Ectodermal cell (in vitro differentiated cells): ENCODE results near the gene TIMM22.
"Not testable (repeated sequence)": the region's sequence is repeated elsewhere in the genome, so short reads cannot be mapped to it uniquely, and the experiment has no call there.

Source experiments
- H3K27ac ChIP-seq: 2 replicates; pipeline ENCODE4 v1.7.0; 2013; ENCODE audit warnings: mild to moderate bottlenecking, low read depth, low read length; ENCODE audit not compliant: insufficient read depth, poor library complexity, severe bottlenecking
- H3K27me3 ChIP-seq: 2 replicates; pipeline ENCODE4 v1.7.0; 2013; ENCODE audit warnings: mild to moderate bottlenecking, low read length; ENCODE audit not compliant: insufficient read depth, control insufficient read depth, poor library complexity, severe bottlenecking
- H3K36me3 ChIP-seq: one replicate; pipeline ENCODE4 v1.7.0; 2013; ENCODE audit warnings: low read length; ENCODE audit not compliant: control insufficient read depth, insufficient read depth
- H3K4me1 ChIP-seq: one replicate; pipeline ENCODE4 v1.7.0; 2013; ENCODE audit warnings: low read length; ENCODE audit not compliant: control insufficient read depth, insufficient read depth
- H3K4me3 ChIP-seq: 2 replicates; pipeline ENCODE4 v1.7.0; 2013; ENCODE audit warnings: low read depth, low read length, control low read depth; ENCODE audit not compliant: insufficient read depth
- H3K9me3 ChIP-seq: 2 replicates; pipeline ENCODE4 v1.7.0; 2013; ENCODE audit warnings: mild to moderate bottlenecking, low read length, moderate library complexity; ENCODE audit not compliant: control insufficient read depth
- WGBS, 2 experiments: methylation state at CpG; one replicate each; pipeline ENCODE4 v1.1.7; 2013; ENCODE audit warnings: missing lambda C conversion rate in 2 of 2; 5-methylcytosine and 5-hydroxymethylcytosine counted together

Gene TIMM22

DNA sequence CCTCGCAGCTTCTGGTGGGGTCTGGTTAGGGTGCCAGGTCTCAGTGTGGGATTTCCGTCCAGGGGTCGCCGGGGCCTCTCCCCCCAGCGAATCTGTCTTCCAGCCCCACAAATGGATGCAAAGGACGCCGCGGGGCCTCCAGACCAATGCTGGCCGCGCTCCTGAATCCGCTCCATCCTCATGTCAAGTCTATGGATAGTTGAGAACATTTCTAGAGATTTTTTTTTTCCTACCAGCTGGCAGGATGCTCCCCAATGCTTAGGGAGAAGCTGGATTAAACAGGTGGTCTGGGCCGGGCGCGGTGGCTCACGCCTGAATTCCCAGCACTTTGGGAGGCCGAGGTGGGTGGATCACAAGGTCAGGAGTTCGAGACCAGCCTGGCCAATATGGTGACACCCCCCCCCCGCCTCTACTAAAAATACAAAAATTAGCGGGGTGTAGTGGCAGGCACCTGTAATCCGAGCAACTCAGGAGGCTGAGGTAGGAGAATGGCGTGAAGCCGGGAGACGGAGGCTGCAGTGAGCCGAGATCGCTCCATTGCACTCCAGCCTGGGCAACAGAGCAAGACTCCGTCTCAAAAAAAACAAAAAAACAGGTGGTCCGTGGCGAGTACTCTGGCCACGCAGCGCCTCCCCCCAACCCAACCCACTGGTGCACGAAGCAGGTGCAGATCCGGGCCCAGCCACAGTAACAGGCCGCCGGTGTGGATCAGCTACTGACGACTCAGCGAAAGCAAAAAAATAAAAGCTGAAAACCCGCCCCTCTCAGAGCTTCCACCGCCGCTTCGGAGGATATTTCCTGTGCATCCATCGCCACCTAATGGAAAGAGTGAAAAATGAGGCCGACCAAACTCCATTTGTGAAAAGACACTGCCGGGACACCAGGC lies 16.3 kb upstream of the TIMM22 start:
- Histone ChIP-seq H3K27me3 (no peaks in the 10 kb centered on the region), H3K9me3 (no peaks in the 10 kb centered on the region)

DNA sequence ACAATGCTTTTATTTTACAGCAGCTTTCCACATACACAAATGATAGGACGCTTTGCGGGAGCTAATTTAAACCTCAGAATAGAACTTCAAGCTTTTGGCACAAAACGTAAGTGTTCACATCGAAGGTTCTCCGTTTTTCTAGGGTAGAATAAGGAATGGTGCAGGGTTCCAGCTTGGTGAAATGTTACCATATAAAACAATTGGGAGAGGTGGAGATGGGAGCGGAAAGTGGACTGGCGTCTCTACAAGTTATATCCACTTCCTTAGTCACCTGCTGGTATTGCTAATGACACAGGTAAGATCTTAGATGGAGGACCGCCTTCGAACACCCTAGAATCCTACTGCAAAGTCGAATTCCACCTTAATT lies 15.7 kb upstream of the TIMM22 start:
- Histone ChIP-seq H3K9me3 (no peaks in the 10 kb centered on the region), H3K4me1 (peaks cover 11% of the 10 kb centered on the region), H3K27me3 (no peaks in the 10 kb centered on the region), H3K36me3 (no peaks in the 10 kb centered on the region), H3K27ac (no peak overlapping the region), H3K4me3 (no peak overlapping the region)
- WGBS, 2 experiments = 37 to 38% methylated on average over 10 of the region's 10 CpGs

More for the DNA sequence above, 16.3 kb upstream of the TIMM22 start:
- Histone ChIP-seq H3K27ac (peak overlapping the region; percentile 67), H3K4me3 (peak overlapping the region; percentile 80), H3K36me3 (no peaks in the 10 kb centered on the region), H3K4me1 (peaks cover 11% of the 10 kb centered on the region)
- WGBS, 2 experiments = 52 to 55% methylated on average over 43 of the region's 43 CpGs

DNA sequence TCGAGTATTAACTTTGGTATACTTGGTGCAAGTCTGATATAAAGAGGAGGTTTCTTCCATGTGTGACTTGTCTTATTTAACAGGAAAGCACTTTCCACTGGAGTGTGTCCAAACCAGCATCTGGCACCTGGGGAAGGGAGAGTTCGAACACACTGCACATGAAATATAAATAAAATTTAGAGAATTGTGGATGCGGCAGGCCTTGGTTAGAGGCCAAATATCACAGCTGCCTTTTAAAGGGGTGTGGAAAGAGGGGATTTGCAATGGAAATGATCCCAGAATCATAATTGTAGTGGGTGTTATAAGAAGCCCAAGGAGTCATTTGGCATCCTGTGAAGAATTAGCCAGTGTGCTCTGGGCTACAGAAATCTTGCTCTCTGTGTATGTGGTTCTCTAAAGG lies 13.0 kb upstream of the TIMM22 start:
- no peaks in the 10 kb centered on the region for H3K4me1 ChIP-seq
- H3K27me3 ChIP-seq = no peaks in the 10 kb centered on the region
- 96 to 97% methylated on average over 3 of the region's 3 CpGs for WGBS, 2 experiments
- H3K27ac ChIP-seq = no peak overlapping the region
- H3K9me3 ChIP-seq = no peaks in the 10 kb centered on the region
- no peaks in the 10 kb centered on the region for H3K36me3 ChIP-seq
- H3K4me3 ChIP-seq = no peak overlapping the region

DNA sequence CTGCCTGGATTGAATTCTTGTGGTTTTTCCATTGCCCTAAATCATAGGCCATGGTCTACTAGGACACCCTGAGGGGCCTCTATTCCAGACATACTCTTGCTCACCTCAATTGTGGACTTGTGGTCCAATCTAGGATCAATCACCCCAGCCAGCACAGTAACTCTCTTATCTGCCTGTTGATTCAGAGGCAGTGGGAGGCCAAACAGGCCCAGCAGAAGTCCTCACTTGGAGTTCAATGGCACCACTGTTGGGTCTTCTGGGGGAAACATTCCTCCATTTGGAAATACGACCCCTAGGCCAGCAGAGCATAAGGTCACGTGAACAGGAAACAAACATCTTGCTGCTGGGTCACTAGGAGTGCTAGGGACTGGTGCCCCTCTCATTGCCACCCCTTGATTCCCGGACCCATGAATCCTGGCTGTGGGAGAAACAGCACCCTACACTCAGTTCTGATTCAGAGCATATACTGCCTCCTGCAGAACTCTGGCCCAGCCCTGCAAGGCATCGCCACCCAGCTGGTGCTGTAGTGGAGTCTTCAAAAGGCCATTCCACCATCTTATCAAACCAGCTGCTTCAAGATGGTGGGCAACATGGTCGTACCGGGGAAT lies 10.5 kb upstream of the TIMM22 start:
- Histone ChIP-seq H3K4me1 (no peaks in the 10 kb centered on the region), H3K36me3 (no peaks in the 10 kb centered on the region), H3K4me3 (no peak overlapping the region), H3K27me3 (no peaks in the 10 kb centered on the region), H3K9me3 (no peaks in the 10 kb centered on the region), H3K27ac (no peak overlapping the region)
- WGBS, 2 experiments = 90 to 92% methylated on average over 6 of the region's 6 CpGs

DNA sequence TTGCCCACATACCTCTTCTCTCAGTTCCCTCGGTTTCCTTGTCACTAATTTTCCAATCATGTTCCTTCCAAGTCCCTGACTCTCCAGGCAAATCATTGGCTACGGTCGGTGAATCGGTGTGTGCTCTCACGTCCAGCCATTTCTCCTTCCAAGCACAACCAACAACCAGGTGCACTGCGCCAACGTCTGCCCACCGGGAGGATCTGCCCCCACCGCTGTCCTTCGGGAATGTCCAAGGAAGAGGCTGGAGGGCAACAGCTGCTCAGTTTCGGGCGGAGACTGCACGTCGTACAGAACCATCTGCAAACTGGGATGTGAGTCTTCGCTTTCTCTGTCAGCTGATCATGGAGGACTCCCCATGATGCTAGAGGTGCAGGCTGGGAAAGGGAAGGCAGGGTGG lies 9.0 kb upstream of the TIMM22 start:
- H3K4me1 ChIP-seq = no peaks in the 10 kb centered on the region

DNA sequence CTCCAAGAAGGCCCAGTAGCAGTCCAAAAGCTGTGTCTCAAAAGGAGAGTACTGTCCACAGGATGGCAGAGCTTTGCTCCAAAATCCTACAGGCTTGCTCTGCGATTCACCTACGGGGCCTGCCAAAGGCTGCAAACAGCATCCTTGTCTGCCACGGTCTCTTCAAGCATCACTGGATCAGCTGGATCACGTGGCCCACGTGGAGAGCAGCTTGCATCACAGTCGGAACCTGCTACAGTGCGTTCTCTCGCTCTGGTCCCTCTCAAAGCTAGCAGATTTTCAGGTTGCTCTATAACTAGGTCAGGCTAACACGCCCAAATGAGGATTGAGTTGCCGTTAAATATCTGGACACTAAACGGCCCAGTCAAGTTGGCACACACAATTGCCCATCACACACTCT lies 8.4 kb upstream of the TIMM22 start:
- H3K4me1 ChIP-seq = no peaks in the 10 kb centered on the region
- H3K4me3 ChIP-seq = no peak overlapping the region
- no peaks in the 10 kb centered on the region for H3K36me3 ChIP-seq
- no peak overlapping the region for H3K27ac ChIP-seq
- WGBS, 2 experiments = 91 to 92% methylated on average over 11 of the region's 11 CpGs
- H3K9me3 ChIP-seq = no peaks in the 10 kb centered on the region
- no peaks in the 10 kb centered on the region for H3K27me3 ChIP-seq

More for the DNA sequence above, 9.0 kb upstream of the TIMM22 start:
- H3K36me3 ChIP-seq = no peaks in the 10 kb centered on the region
- no peaks in the 10 kb centered on the region for H3K27me3 ChIP-seq
- no peaks in the 10 kb centered on the region for H3K9me3 ChIP-seq
- H3K4me3 ChIP-seq = no peak overlapping the region
- 90 to 92% methylated on average over 15 of the region's 15 CpGs for WGBS, 2 experiments
- H3K27ac ChIP-seq = no peak overlapping the region

DNA sequence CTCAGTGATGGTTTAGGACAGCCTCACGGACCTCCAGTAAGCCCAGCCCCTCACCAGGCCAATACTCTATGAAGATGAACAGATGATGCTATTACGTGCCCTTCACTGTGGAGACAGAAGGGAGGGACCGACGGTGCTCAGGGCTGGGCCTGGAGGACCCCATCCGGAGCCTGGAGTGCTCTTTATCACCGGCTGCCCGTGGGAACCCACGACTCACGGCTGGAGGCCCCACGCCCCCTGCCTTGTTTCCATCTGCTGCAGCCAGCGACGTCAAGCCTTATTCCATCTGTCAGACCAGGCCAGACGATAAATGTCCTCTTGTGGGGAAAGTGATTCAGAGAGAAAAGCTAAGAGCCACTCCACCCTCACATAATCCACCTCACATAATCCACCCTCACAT lies 4.0 kb upstream of the TIMM22 start:
- H3K4me1 ChIP-seq = peaks cover 3% of the 10 kb centered on the region
- 75 to 79% methylated on average over 13 of the region's 13 CpGs for WGBS, 2 experiments
- H3K4me3 ChIP-seq = no peak overlapping the region
- H3K36me3 ChIP-seq = no peaks in the 10 kb centered on the region
- peaks cover 8% of the 10 kb centered on the region for H3K27me3 ChIP-seq
- no peak overlapping the region for H3K27ac ChIP-seq
- no peaks in the 10 kb centered on the region for H3K9me3 ChIP-seq

DNA sequence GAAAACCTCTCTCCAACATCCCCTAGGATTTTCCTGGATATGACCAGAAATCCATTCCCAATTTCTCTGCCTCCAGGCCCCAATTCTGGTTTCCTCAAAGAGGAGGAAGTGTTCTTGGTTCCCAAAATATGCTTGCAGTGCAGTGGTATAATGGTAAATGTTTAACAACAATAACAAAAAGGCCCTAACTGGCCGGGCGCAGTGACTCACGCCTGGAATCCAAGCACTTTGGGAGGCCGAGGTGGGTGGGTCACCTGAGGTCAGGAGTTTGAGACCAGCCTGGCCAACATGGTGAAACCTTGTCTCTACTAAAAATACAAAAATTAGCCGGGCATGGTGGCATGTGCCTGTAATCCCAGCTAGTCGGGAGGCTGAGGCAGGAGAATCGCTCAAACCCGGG lies 1.6 kb upstream of the TIMM22 start:
- not testable (repeated sequence) for H3K27ac ChIP-seq, H3K4me3 ChIP-seq, H3K4me1 ChIP-seq, H3K27me3 ChIP-seq, H3K36me3 ChIP-seq, H3K9me3 ChIP-seq
- 89 to 92% methylated on average over 8 of the region's 8 CpGs for WGBS, 2 experiments

DNA sequence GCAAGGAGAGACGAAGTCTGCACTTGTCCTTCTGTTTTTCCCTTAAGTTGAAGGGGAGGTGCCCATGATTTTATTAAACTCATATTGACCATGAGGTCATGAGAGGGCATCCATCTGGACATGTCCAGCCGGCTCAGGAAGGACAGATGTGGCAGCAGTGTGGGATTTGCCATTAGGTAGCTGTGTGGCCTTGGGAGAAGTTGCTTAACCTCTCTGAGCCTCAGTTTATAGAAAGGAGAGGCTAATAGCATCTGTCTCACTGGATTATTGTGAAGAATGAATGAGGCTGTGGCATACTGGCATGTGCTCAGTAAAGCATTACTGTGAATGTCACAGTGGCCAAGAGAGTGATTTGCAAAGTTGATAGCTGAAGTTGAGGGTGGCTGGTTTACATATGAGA lies 1.2 kb downstream of the TIMM22 start:
- Histone ChIP-seq H3K36me3 (peaks cover 16% of the 10 kb centered on the region), H3K27me3 (peaks cover 8% of the 10 kb centered on the region), H3K9me3 (no peaks in the 10 kb centered on the region), H3K27ac (no peak overlapping the region), H3K4me3 (peak overlapping the region; percentile 93), H3K4me1 (peaks cover 6% of the 10 kb centered on the region)
- 91 to 94% methylated on average over 2 of the region's 2 CpGs for WGBS, 2 experiments

DNA sequence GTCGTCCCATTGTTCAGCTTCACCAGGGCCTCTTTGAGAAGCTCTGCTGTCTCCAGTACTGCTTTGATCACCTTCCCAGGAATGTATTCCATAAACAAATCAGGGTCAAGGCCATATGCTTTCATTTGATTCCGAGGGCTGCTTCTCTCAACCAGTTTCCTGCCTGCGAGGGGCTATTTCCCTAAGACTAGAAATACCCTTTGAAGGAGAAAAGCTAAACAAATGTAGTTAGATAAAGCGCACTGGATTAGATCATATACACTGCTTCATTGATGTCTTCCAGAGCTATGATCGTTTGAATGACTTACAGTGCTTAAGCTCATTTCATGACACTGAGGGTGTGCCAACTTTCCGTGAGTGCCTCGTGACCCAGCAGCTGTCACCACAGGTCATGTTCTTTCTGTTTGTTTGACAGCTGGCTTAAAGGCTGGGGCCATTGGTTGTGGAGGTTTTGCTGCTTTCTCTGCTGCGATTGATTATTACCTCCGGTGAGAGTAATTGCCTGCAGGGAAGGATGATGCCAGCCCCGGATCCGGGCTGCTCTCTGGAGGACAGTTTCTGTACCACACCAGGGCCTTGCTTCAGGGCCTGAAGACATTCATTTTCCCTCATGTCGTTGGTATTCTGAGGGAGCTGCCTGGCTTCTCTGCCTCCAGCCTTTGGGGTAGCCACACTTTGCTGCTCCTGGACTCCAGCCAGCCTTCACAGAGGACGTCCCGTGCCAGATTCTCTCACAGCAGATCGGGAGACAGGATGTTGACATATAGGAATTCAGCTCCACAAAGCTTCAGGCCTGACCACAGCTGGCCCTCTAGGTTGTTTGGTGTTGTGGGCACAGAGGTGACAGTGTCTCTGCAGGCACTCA lies 3.9 kb downstream of the TIMM22 start:
- Histone ChIP-seq H3K27me3 (peaks cover 3% of the 10 kb centered on the region), H3K27ac (no peak overlapping the region), H3K4me3 (no peak overlapping the region), H3K36me3 (peaks cover 16% of the 10 kb centered on the region), H3K9me3 (no peaks in the 10 kb centered on the region), H3K4me1 (peaks cover 6% of the 10 kb centered on the region)
- 94 to 95% methylated on average over 15 of the region's 15 CpGs for WGBS, 2 experiments
